M059J (cell line): ENCODE results near the gene HOXC6. TPM values are rescaled to one million over a fixed set of nuclear protein-coding genes. Genes with fewer than 3 reads are reported as not detected.

Experiments used
- DNase-seq: peaks from one replicate; pipeline ENCODE4 v3.0.0-alpha.2; 2012; ENCODE audit warnings: low read depth
- total RNA-seq: library from RNA; depleted of rRNA; stranded (reverse); fragments of >200 nt; shearing (Covaris generic); gene quantifications from 2 replicates; pipeline ENCODE4 v1.2.3, GENCODE V29; 2014

Gene HOXC6
- total RNA-seq, 1 experiment from 2014 or later, result 5.2 TPM

- DNase-seq, result no peak
Measured at GRCh38 chr12:54002278-54002914, 25.8 kb upstream of the HOXC6 start.

- no peak for DNase-seq
Measured at GRCh38 chr12:54002915-54003389, 25.3 kb upstream of the HOXC6 start.

GRCh38 chr12:54003625-54004024 is 24.6 kb upstream of the HOXC6 start:
- DNase-seq, result no peak

GRCh38 chr12:54004063-54004840 is 24.0 kb upstream of the HOXC6 start:
- DNase-seq, result peak; percentile 30

- no peak for DNase-seq
Measured at GRCh38 chr12:54004841-54005530, 23.3 kb upstream of the HOXC6 start.

GRCh38 chr12:54005531-54005852 is 22.7 kb upstream of the HOXC6 start:
- no peak for DNase-seq

- DNase-seq, result peak; percentile 78
Measured at GRCh38 chr12:54005853-54006558, 22.2 kb upstream of the HOXC6 start.

GRCh38 chr12:54006559-54007220 is 21.6 kb upstream of the HOXC6 start:
- no peak for DNase-seq

GRCh38 chr12:54007538-54008259 is 20.5 kb upstream of the HOXC6 start:
- DNase-seq, result no peak

GRCh38 chr12:54008260-54008552 is 20.0 kb upstream of the HOXC6 start:
- DNase-seq, result no peak

GRCh38 chr12:54009171-54010052 is 18.8 kb upstream of the HOXC6 start:
- peak; percentile 43 for DNase-seq

- DNase-seq, result no peak
Measured at GRCh38 chr12:54010053-54010971, 17.9 kb upstream of the HOXC6 start.

GRCh38 chr12:54010972-54011664 is 17.1 kb upstream of the HOXC6 start:
- no peak for DNase-seq

GRCh38 chr12:54011665-54012532 is 16.3 kb upstream of the HOXC6 start:
- no peak for DNase-seq

- DNase-seq, result no peak
Measured at GRCh38 chr12:54012631-54013409, 15.4 kb upstream of the HOXC6 start.

- DNase-seq, result no peak
Measured at GRCh38 chr12:54014377-54015017, 13.7 kb upstream of the HOXC6 start.
